GM21619 (cell line): ENCODE data around the gene PSMD11.

Experiments
- ATAC-seq: cut with Tn5 transposase; IDR thresholded peaks from one replicate; pipeline ENCODE4 v1.9.1; 2021; ENCODE audit not compliant: unreplicated experiment

Gene PSMD11

DNA sequence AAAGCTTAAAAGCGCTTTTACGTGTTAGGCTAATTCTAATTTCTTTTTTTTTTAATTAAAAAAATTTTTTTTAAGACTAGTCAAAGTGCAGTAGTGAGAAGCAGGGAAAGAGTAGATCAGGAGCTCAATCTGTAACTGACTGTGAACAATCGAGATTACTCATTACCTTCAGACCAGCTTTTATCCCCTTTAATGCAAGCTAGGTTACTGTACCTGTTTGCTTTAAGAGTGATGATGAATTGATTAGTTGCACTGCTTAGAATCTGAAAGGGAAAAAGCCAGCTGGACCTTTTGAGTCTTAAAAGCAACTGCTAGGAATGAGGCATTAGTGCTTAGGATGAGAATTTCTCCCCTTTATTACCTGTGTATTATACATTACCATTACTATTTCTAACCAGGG lies 19.0 kb downstream of the PSMD11 start:
- no peak for ATAC-seq

DNA sequence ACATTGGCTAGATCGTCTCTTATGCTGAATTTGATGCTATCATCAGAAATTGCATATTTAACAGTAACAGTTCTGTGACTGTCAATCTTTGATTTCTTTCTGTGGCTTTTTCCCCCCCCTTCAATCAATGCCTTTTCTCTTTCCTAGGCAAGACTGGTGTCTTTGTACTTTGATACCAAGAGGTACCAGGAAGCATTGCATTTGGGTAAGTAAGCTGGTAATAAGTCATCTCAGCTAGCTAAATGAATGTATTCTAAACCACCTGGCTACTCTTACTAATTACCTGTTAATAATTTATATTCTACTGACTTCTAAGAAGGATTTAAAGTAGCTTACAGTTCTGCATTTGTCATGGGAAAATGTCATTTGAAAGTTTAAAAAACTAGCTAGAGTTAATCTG lies 20.1 kb downstream of the PSMD11 start:
- ATAC-seq, result no peak

DNA sequence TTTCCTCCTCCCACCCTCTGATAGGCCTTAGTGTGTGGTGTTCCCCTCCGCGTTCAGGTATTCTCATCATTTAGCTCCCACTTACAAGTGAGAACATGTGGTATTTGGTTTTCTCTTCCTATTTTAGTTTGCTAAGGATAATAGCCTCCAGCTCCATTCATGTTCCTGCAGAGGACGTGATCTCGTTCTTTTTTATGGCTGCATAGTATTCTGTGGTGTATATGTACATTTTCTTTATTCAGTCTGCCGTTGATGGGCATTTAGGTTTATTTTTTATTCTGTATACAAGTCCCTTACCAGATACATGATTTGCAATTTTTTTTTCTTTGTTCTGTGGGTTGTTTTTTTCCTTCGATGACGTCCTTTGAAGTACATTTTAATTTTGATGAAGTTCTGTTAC lies 23.6 kb downstream of the PSMD11 start:
- no peak for ATAC-seq

DNA sequence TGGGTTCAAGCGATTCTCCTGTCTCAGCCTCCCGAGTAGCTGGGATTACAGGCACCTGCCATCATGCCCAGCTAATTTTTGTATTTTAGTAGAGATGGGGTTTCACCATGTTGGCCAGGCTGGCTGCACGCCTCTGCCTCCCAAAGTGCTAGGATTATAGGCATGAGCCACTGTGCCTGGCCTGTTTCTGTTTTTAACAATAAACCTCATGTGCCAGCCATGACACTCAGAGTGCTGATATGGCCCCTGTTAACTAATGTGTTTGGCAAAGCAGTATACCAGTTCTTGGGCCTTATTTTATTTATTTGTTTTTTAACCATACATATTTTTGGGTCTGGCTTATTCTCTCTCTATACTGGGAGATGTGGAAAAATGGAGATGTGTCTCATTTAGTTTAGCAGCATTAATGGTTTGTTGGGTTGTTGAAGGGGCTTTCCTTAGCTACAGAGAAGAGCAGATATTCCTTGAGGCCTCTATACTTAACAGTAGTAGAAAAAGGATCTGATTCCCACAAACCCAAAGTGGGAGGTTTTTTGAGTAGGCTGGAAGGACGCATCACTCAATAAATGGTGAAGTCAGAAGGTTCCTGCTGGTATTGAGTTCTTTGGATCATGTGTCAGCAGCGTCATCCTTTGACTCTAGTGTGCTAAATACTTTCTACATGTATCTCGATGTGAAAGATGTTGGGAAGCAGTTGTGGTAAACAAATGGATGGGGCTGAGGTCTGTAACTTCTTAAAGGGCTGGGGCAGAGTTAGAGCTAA lies 26.3 kb downstream of the PSMD11 start:
- ATAC-seq, result no peak

DNA sequence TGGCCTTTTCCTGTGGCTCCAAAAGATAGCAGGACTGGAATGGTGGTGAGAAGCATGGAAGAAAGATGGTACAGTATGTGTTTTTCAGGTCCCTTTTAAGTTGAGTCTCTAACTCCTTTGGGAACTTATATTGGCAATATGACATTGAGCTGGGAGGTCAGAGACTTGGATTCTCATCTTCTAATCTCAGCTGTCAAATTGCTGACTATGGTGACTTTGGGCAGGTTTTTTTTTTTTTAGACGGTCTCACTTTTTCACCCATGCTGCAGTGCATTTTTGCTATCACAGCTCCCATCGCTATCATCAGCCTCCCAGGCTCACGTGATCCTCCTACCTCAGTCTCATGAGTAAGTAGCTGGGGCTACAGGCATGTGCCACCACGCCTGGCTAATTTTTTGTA lies 27.3 kb downstream of the PSMD11 start:
- ATAC-seq, result no peak

DNA sequence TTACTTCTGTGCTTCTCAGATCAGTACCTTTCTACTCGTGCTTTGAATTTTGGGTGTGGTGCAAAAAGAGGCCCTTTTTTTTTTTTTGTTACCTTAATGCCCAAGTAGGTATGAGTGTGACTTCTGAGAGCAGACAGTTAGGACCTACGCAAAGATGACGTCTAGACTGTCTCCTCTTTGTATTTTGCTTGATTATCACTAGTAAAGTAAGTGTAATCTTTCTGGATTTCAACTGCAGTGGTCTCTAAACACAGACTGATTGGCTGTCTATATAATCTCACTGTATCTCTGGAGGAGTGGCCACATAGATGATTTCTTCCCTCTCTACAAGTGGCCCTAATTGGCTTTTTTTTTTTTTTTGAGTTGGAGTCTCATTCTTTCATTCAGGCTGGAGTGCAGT lies 30.9 kb downstream of the PSMD11 start:
- ATAC-seq, result no peak

DNA sequence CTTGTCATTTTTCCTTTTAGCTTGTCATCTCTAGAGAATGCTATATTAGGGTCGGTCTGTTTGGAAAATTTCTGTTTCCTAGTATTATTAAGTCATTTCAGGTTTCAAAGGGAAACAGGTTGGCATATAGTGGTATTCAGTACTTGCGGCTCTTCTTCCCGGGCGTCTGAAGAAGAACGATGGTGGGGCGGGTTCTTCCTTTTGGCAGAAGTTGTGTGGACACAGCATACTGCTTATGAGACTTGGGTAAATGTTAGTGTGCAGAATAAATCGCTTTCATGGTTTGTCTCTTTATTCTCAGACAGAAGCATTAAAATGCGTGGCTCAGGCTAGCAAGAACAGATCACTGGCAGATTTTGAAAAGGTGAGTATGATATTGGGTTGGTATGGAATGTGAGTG lies 32.9 kb downstream of the PSMD11 start:
- no peak for ATAC-seq

DNA sequence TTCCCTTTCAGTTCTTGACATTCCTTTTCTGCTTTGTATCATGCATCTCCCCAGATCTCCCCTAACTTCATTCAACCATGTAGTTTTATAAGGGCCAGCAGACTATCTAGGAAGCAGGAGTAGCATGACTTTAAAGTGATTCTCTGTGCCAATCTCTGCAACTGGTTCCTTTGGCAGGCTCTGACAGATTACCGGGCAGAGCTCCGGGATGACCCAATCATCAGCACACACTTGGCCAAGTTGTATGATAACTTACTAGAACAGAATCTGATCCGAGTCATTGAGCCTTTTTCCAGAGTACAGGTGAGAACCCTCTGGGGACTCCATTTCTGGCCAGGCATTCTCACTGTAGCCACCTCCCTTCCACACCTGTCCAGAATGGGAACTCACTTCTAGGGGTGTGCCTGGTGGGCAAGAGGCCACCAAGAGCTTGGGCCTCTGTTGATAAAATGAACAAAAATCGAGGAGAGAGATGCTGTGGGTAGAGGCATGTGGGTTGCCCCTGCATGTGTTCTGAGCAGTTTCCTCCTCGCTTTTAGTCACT lies 34.8 kb downstream of the PSMD11 start:
- ATAC-seq, result no peak

DNA sequence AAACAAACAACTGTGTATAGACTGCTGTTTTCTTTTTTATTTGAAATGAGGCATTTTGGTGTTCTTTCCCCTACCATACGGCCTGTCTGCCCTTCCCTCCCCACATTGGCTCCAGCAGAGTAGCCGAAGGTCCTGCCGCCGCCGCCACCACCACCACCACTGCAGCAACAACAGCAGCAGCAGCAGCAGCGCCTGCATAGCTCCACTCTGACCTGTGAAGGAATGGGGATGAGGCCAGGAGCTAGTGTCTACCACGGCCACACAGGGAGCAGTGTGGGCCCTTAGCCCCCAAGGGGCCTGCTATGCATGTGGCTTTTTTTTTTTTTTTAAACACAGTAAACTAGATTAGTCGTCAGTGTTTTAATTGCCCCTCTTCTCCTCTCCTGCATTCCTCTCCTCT lies 36.9 kb downstream of the PSMD11 start:
- no peak for ATAC-seq

DNA sequence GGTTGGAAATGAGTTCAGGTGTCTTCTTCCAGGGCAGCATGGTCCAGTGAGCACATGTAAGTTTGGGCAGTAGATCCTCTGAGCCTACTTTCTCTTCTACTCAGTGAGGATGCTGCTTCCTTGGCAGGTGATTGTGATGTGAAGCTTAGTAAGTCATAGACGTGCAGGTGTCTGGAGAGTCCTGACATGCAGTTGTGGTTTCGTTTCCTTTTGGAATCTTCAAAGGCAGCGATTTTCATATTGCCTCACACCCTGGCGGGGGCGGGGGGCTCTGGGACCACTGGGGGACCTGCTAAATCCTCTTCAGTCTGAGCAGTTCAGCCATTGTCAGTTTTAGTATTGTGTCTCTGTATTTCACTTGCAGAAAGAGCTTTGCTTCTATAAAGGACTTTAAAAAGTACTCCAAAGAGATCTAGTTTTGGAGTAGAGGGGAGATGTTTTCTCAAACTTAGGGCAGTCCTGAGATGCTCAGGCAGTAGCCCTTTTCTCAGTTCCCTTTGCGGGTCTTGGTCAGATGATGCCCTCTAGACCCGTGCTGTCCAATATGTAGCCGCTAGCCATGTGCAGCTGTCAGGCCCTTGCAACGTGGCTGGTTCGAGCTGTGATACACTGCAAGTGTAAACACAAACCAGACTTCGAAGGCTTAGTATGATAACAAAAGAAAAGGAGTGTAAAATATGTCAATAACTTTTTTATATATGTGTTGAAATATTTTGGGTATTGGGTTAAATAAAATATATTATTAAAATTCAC lies 38.4 kb downstream of the PSMD11 start:
- no peak for ATAC-seq

DNA sequence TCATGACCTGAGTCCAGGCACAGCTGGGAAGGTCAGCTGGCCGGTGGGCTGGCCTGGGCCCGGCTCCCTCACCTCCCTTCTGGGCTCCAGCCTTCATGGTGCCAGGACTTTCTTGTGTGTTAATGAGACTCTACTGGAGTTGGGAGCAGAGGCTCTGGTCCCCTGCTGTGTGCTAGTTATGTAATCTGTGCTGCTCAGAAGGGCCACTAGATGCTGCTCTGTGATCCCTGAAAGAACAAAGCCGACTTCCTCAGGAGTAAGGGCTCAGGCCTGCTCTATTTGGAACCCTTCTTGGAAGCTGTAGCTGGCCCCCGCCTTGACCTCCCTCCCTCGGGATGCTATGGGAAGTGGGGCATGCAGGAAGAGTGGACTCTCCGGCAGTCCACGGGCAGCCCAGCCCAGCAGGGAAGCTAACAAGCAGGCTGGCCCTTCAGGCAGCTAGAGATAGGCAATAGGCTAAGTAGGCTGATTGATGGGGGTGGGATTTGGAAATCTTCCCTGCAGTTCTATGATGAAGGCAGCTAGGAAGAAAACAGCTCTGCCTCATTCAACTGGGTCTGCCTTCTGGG lies 39.2 kb downstream of the PSMD11 start:
- ATAC-seq, result no peak

DNA sequence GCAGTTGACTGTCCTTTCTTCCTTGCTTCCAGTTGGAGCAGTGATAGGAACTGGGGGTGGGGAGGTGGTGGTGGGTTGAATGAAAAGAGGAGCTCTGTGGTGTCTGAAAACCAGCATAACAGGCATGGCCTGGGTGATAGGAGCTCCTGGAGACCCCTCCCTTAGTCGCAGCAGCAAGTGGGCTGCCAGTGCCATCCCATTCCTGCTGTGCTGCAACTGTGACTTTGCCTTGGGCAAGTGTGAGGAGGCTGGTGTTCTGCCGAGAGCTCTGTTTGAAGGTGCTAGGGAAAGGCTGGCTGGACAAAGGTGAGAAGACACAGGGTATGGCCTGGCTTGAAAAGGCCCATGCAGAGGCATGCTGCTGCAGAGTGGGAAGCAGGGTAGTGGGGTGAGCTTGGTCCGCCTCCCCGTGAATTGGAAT lies 39.7 kb downstream of the PSMD11 start:
- no peak for ATAC-seq

DNA sequence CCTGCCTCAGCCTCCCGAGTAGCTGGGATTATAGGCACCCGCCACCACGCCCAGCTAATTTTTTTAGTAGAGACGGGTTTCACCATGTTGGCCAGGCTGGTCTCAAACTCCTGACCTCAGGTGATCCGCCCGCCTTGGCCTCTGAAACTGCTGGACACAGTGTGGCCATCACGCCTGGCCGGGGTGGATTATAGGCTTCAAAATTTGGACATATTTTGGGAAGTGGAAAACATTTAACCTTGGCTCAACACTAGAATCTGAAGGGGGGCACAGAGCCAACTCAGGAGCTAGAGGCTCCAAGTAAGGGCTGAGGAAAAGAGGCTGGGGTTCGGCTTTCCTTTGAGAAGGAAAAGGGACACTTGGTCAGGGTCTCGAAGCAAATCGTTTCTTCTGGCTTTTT lies 40.3 kb downstream of the PSMD11 start:
- no peak for ATAC-seq

DNA sequence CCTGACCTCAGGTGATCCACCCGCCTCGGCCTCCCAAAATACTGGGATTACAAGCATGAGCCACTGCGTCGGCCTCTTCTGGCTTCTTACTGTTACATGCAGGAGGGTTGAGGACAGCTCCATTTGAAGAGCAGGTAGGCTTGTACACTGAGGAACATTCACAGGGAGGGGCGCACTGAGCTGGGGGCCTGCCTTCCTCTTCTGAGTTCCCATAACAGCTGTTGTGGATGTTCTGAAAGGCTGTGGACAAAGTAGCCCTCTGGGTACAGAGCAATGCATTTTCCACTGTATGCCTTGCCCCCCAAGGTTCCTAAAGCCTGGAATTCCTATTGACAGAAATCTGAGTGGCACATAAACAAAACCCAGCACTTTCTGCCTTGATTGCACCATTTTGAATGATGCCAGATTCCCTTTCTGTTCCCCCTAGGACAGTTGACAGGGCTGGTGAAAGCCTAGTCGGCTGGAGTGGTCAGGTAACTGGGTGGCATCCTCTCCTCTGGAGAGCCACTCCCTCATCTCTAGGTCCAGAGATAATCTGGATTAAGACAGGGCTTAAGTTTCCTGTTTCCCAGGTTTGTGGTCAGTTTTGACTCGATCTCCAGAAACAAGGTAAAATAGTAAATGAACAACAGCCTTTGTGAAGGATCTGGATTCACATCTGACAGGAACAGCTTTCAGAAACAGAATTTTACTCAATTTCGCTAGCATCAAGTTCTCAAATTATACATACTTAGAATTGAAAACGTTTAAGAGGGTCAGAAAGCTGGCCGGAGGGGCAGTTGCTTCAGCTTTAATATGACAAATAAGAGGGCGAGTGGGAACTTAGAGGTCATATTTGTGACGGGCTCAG lies 41.2 kb downstream of the PSMD11 start:
- ATAC-seq, result no peak

DNA sequence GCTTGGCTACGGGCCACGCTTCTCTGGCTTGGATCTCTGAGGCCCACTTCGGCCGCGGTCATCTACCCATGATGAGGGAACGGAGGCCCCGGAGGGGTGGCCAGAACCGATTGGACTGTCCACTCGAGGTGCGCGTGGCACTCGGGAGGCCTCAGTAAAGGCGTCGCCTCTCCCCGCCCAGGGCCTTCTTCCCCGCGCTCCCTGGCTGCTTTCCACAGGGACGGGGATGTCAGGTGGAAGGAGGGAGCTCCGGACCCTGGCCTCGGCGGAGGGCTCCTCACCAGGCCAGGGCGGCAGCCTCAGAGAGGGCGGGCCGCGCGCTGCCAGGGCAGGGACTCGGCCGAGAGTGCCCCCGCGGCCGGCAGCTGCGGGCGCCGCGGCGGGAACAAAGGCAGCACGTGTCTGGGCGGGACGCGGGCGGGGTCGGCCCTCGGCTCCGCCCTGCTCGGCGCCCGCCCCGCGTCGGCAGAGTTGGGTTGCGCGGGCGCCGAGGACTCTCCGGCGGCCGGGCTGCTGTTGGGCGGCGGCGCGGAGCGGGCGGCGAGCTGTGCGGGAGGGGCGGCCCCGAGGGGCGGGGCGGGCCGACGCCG lies 41.9 kb downstream of the PSMD11 start:
- ATAC-seq, result peak; percentile 37

DNA sequence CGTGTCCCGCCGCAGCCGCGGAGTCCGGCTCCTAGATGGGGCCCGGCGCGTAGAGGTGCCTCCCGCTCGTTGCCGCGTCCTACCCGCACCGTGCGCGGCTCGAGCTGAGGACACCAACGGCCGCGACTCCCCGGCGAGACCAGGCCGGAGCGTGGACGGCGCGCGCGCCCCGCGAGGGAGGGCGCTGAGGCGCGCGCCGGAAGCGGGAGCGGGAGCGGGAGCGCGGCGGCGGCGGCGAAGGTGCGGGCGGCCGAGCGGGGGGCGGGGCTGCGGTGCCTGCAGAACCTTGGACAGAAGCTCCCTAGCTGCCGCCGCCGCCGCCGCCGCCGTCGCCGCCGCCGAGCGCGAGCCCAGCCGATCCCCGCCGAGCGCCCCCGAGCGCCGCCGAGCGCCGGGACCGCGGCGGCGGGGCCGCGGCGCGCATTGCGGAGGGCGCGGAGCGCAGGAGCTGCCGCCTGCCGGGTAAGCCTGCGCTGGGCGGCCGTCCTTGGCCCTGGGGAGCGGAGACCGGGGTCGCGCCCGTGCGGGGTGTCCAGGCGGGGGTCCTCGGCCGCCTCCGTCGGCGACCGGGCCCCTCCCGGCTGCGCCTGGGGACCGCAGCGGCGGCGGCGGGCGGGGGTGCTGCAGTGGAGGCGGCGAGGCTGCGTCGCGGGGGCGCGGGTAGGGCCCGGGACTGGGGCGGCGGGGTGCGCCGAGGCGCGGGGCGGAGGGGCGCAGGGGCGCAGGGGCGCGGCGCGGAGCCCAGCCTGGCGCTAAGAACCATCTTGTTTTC lies 42.6 kb downstream of the PSMD11 start, which contains the start of gene CDK5R1:
TSS of gene CDK5R1 (plus strand) at position 293 of the 772 bp plus-strand sequence. CDS start 628 bp downstream, outside the sequence.
- peak; percentile 44 for ATAC-seq

DNA sequence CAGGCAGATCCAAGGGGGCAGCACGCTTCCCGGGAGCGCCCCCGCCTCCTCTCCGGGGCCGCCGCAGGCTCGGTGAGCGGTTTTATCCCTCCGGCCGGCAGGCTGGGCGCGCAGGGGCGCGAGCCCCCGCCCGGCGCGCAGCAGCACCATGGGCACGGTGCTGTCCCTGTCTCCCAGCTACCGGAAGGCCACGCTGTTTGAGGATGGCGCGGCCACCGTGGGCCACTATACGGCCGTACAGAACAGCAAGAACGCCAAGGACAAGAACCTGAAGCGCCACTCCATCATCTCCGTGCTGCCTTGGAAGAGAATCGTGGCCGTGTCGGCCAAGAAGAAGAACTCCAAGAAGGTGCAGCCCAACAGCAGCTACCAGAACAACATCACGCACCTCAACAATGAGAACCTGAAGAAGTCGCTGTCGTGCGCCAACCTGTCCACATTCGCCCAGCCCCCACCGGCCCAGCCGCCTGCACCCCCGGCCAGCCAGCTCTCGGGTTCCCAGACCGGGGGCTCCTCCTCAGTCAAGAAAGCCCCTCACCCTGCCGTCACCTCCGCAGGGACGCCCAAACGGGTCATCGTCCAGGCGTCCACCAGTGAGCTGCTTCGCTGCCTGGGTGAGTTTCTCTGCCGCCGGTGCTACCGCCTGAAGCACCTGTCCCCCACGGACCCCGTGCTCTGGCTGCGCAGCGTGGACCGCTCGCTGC lies 43.3 kb downstream of the PSMD11 start:
- no peak for ATAC-seq

DNA sequence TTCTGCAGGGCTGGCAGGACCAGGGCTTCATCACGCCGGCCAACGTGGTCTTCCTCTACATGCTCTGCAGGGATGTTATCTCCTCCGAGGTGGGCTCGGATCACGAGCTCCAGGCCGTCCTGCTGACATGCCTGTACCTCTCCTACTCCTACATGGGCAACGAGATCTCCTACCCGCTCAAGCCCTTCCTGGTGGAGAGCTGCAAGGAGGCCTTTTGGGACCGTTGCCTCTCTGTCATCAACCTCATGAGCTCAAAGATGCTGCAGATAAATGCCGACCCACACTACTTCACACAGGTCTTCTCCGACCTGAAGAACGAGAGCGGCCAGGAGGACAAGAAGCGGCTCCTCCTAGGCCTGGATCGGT lies 43.9 kb downstream of the PSMD11 start:
- ATAC-seq, result no peak

DNA sequence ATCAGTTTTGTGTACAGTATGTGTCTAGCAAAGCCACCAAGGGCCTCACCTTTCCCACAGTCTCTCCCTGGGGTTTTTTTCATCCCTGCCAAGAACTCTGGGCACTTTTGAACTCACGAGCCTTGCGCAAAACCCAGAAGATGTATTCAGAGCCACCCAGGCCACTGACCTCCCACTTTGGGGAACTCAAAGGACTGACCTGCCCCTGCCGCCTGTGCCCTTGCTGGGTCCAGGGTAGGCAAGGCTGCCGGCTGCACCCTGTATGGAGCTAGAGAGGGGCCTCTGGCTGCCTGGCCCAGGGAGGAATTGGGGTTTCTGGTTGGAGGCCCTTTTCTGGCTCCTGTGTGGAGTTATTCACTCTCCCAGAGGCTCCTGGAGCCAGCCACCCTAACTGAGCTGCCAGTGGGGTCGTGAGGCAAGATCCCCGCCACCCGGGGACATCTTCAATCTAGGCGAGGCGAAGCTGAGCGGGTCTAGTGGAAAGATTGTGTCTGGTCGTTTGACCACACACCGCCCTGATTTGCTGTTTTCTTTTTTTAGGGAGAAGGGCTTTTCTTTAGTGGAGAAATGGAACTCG lies 44.4 kb downstream of the PSMD11 start:
- no peak for ATAC-seq
